ENCODE measurements around the gene RPS6KB1.
"Not testable (repeated sequence)": the region's sequence is repeated elsewhere in the genome, so short reads cannot be mapped to it uniquely, and the experiment has no call there.

RPS6KB1 gene

GRCh38 chr17:59940697-59941096, 47.8 kb downstream of the RPS6KB1 start:
- not testable (repeated sequence) for H2AFZ ChIP-seq (ENCODE audit: low read depth, low read length, severe bottlenecking); H3K27me3 ChIP-seq (ENCODE audit: low read length); H3K4me3 ChIP-seq (ENCODE audit: insufficient read depth, low read length, poor library complexity, severe bottlenecking); H3K27ac ChIP-seq (ENCODE audit: low read depth, low read length); H3K9me2 ChIP-seq (replicated peaks; ENCODE audit: insufficient read depth, low read length); H4K20me1 ChIP-seq (ENCODE audit: low read depth, low read length); H3K9me3 ChIP-seq (ENCODE audit: insufficient read depth, low read length); H3K9ac ChIP-seq (ENCODE audit: low read length); H3K4me2 ChIP-seq (ENCODE audit: low read depth, low read length, poor library complexity, severe bottlenecking); H3K79me2 ChIP-seq (ENCODE audit: insufficient read depth, low read length); H3K36me3 ChIP-seq (ENCODE audit: low read length); H3F3A ChIP-seq (ENCODE audit: insufficient read depth)

- H3K79me2 ChIP-seq (ENCODE audit: insufficient read depth, low read length) = no peaks in the 10 kb centered on the region
- no peak overlapping the region for H3K27ac ChIP-seq (ENCODE audit: low read depth, low read length)
- no peak overlapping the region for H2AFZ ChIP-seq (ENCODE audit: low read depth, low read length, severe bottlenecking)
- no peaks in the 10 kb centered on the region for H3K9me3 ChIP-seq (ENCODE audit: insufficient read depth, low read length)
- H3K4me2 ChIP-seq (ENCODE audit: low read depth, low read length, poor library complexity, severe bottlenecking) = no peak overlapping the region
- no peaks in the 10 kb centered on the region for H3K9me2 ChIP-seq (replicated peaks; ENCODE audit: insufficient read depth, low read length)
- no peaks in the 10 kb centered on the region for H3K27me3 ChIP-seq (ENCODE audit: low read length)
- no peaks in the 10 kb centered on the region for H4K20me1 ChIP-seq (ENCODE audit: low read depth, low read length)
- H3F3A ChIP-seq (ENCODE audit: insufficient read depth) = peaks cover 4% of the 10 kb centered on the region
- H3K4me3 ChIP-seq (ENCODE audit: insufficient read depth, low read length, poor library complexity, severe bottlenecking) = no peak overlapping the region
- no peak overlapping the region for H3K9ac ChIP-seq (ENCODE audit: low read length)
- peaks cover 7% of the 10 kb centered on the region for H3K36me3 ChIP-seq (ENCODE audit: low read length)
- TF ChIP-seq CTCF (IDR thresholded peaks at IDR 0.05; ENCODE audit: insufficient read depth, low read length, poor library complexity, severe bottlenecking) (no peak), EZH2phosphoT487 (conservative IDR thresholded peaks at IDR 0.05; ENCODE audit: low read length) (no peak)
Measured at GRCh38 chr17:59941131-59941530, 48.2 kb downstream of the RPS6KB1 start.

- not testable (repeated sequence) for H3K4me3 ChIP-seq (ENCODE audit: insufficient read depth, low read length, poor library complexity, severe bottlenecking); H3K27me3 ChIP-seq (ENCODE audit: low read length); H3K4me2 ChIP-seq (ENCODE audit: low read depth, low read length, poor library complexity, severe bottlenecking); H2AFZ ChIP-seq (ENCODE audit: low read depth, low read length, severe bottlenecking); H3K79me2 ChIP-seq (ENCODE audit: insufficient read depth, low read length); H3K9me3 ChIP-seq (ENCODE audit: insufficient read depth, low read length); H3K9ac ChIP-seq (ENCODE audit: low read length); H4K20me1 ChIP-seq (ENCODE audit: low read depth, low read length); H3K9me2 ChIP-seq (replicated peaks; ENCODE audit: insufficient read depth, low read length)
- peaks cover 15% of the 10 kb centered on the region for H3F3A ChIP-seq (ENCODE audit: insufficient read depth)
- peaks cover 17% of the 10 kb centered on the region for H3K36me3 ChIP-seq (ENCODE audit: low read length)
- peak overlapping the region; percentile 50; the same call in 1 of the 2 replicates for H3K27ac ChIP-seq (ENCODE audit: low read depth, low read length)
Measured at GRCh38 chr17:59946433-59946832, 53.5 kb downstream of the RPS6KB1 start.

GRCh38 chr17:59947310-59947709, 54.4 kb downstream of the RPS6KB1 start:
- H3K36me3 ChIP-seq (ENCODE audit: low read length) = peaks cover 13% of the 10 kb centered on the region
- not testable (repeated sequence) for H2AFZ ChIP-seq (ENCODE audit: low read depth, low read length, severe bottlenecking); H3K9me3 ChIP-seq (ENCODE audit: insufficient read depth, low read length); H3K27me3 ChIP-seq (ENCODE audit: low read length); H3K79me2 ChIP-seq (ENCODE audit: insufficient read depth, low read length); H3K4me3 ChIP-seq (ENCODE audit: insufficient read depth, low read length, poor library complexity, severe bottlenecking); H3K9me2 ChIP-seq (replicated peaks; ENCODE audit: insufficient read depth, low read length); H4K20me1 ChIP-seq (ENCODE audit: low read depth, low read length)
- 0 out of 2 replicates have a peak overlapping the region, but pooled peaks have one; percentile 20 for H3K9ac ChIP-seq (ENCODE audit: low read length)
- H3K4me2 ChIP-seq (ENCODE audit: low read depth, low read length, poor library complexity, severe bottlenecking) = peak overlapping the region; percentile 52
- H3K27ac ChIP-seq (ENCODE audit: low read depth, low read length) = peak overlapping the region; percentile 69
- peaks cover 19% of the 10 kb centered on the region for H3F3A ChIP-seq (ENCODE audit: insufficient read depth)

- H3F3A ChIP-seq (ENCODE audit: insufficient read depth) = peaks cover 15% of the 10 kb centered on the region
- H3K4me2 ChIP-seq (ENCODE audit: low read depth, low read length, poor library complexity, severe bottlenecking) = no peak overlapping the region
- H3K79me2 ChIP-seq (ENCODE audit: insufficient read depth, low read length) = no peaks in the 10 kb centered on the region; the same call in 1 of the 2 replicates
- H4K20me1 ChIP-seq (ENCODE audit: low read depth, low read length) = no peaks in the 10 kb centered on the region
- H3K27me3 ChIP-seq (ENCODE audit: low read length) = no peaks in the 10 kb centered on the region
- H3K9ac ChIP-seq (ENCODE audit: low read length) = no peak overlapping the region
- H3K27ac ChIP-seq (ENCODE audit: low read depth, low read length) = no peak overlapping the region
- no peak overlapping the region for H3K4me3 ChIP-seq (ENCODE audit: insufficient read depth, low read length, poor library complexity, severe bottlenecking)
- no peaks in the 10 kb centered on the region for H3K9me2 ChIP-seq (replicated peaks; ENCODE audit: insufficient read depth, low read length)
- no peak overlapping the region for H2AFZ ChIP-seq (ENCODE audit: low read depth, low read length, severe bottlenecking)
- H3K9me3 ChIP-seq (ENCODE audit: insufficient read depth, low read length) = no peaks in the 10 kb centered on the region
- peaks cover 11% of the 10 kb centered on the region; the same call in 1 of the 2 replicates for H3K36me3 ChIP-seq (ENCODE audit: low read length)
- TF ChIP-seq EZH2phosphoT487 (conservative IDR thresholded peaks at IDR 0.05; ENCODE audit: low read length) (no peak), CTCF (IDR thresholded peaks at IDR 0.05; ENCODE audit: insufficient read depth, low read length, poor library complexity, severe bottlenecking) (no peak)
Measured at GRCh38 chr17:59950049-59950448, 57.1 kb downstream of the RPS6KB1 start.
